Upper lobe of left lung (tissue), 4 donors: ENCODE results near the gene ITGAL.

Experiments used
- CTCF ChIP-seq, 6 experiments: fragments of 450-650 bp in 4 of 6; fragments of 200-600 bp in 2 of 6; sonication (generic) in 2 of 6; IDR thresholded peaks; one replicate each; pipeline ENCODE4 v1.5.1; 2016 to 2019; ENCODE audit warnings: antibody characterized with exemption in 6 of 6
- EP300 ChIP-seq, 4 donors: sonication (generic); formaldehyde crosslinking; IDR thresholded peaks; one replicate each; pipeline ENCODE4 v1.5.1; 2017; ENCODE audit warnings: antibody characterized with exemption in 4 of 4, control low read depth in 2 of 4
- POLR2A ChIP-seq, 4 donors: fragments of 450-650 bp; IDR thresholded peaks; one replicate each; pipeline ENCODE4 v1.5.1; 2016 to 2017; ENCODE audit warnings: antibody characterized with exemption in 4 of 4, mild to moderate bottlenecking in 2 of 4
- POLR2AphosphoS5 ChIP-seq, 2 donors: sonication (generic); formaldehyde crosslinking; IDR thresholded peaks; one replicate each; pipeline ENCODE4 v1.5.1; 2017; ENCODE audit warnings: antibody characterized with exemption in 2 of 2

GRCh38 chr16:30456302-30456701 lies 16.2 kb upstream of the ITGAL start:
- TF ChIP-seq POLR2AphosphoS5 (IDR thresholded peaks at IDR 0.05), result no peak
- TF ChIP-seq CTCF (IDR thresholded peaks at IDR 0.05), result no peak
- no peak for TF ChIP-seq POLR2A (IDR thresholded peaks at IDR 0.05)
- no peak for TF ChIP-seq EP300 (IDR thresholded peaks at IDR 0.05)
